HG03095 (cell line): ENCODE data around the gene FAM50B.

Source experiments
- ATAC-seq: cut with Tn5 transposase; IDR thresholded peaks from one replicate; pipeline ENCODE4 v1.9.1; 2021; ENCODE audit warnings: moderate library complexity; ENCODE audit not compliant: unreplicated experiment

Gene FAM50B

DNA sequence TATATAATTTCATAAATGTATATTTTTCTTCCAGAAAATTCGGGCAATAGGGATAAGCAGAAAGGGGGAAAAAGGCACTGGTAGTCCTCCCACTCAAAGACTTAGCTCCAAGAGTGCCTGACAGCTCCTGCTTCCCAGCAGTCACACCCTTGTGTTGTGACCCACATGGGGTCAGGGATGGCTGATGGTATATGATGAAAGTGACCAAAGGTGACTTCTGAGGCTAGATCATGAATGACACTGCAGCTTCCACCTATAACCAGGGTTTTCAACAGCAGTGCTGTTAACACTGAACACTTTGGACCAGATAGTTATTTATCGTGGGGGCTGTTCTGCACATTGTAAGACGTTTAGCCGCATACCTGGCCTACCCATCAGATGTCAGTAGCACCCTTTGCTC is 22.3 kb downstream of the FAM50B start:
- no peak for ATAC-seq

DNA sequence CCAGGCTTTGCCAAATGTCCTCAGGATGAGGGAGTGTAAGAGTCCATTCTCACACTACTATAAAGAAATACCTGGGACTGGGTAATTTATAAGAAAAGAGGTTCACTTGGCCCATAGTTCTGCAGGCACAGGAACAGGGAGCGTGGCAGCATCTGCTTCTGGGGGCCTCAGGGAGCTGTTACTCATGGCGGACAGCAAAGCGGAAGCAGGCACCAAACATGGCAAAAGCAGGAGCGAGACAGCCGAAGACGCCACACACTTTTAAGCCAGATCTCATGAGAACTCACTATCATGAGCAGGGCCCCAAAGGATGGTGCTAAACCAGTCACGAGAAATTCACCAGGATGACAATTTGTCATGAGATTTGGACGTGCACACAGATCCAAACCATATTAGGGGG is 22.8 kb downstream of the FAM50B start:
- no peak for ATAC-seq

DNA sequence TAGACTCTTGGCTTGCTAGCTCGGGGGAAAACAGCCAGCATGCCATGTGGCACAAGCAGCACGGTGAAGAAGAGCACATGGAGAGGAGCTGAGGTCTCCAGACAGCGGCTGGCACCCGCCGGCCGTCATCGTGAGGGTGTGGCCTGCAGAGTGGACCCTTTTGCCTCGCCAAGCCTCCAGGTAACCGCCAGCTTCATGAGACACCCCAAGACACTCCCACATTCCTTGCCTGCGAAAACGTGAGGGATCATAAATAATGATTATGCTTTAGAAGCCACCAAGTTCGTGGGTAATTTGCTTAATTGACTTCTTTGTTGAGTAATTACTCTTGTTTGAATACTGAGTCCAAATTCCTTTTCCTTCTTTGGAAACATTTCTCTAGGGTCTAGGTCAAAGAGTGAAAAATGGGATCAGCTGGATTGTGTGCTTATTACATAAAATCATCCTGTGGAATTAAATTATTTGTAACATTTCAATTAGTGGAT is 23.2 kb downstream of the FAM50B start:
- ATAC-seq, result no peak

DNA sequence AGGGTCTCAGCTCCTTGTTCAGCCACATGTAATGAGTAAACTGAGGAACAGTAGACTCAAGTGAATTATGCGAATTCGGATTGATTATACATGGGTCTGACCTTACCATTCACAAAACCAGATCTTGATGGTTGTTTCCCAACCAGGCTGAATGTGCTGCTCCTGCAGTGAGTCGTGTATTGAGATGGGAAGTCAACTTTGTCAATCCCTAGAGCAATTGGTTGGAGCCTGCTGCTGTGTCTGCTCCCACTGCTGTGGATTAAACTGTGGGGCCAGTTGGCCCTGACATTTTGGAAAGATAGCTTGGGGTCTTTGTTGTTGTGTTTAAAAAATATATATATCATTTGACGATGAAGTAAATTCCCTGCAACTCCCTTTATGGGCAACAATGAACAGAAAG is 23.9 kb downstream of the FAM50B start:
- no peak for ATAC-seq

DNA sequence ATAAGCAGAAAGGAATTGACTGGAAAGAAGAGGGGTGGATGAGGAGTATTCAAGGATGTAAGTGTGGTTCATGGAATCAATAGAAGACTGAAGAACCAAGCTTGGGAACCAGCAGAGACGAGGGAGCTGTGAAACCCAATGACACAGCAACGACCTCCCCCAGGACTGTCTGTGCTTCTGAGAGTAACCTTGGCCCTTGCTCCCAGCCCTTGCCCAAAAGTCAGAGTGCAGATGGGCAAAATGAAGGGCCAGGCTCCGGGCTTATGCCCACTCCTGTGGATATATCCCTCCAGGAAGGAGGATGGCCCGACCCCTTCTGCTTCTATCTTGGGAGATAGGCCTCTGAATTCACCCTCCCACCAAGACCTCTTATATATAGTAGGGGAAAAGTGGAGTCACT is 24.9 kb downstream of the FAM50B start:
- ATAC-seq, result no peak

DNA sequence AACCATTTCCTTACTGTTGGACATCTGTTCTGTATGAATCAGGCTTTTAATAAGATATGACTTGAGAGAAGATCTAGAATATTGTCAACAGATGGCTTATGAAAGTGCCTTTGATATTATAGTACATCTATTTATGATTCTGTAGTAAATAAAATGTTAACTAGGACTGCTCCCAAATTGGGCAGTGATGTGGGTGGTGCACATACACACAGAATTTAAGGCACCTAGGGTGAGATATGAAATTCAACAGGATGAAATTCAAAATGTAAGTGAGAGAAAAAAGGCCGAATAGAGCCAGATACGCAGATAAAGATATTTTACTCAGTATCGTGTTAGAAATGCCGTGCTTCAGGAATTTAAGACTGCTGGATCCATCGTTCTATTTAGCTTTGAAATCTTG is 26.3 kb downstream of the FAM50B start:
- no peak for ATAC-seq

DNA sequence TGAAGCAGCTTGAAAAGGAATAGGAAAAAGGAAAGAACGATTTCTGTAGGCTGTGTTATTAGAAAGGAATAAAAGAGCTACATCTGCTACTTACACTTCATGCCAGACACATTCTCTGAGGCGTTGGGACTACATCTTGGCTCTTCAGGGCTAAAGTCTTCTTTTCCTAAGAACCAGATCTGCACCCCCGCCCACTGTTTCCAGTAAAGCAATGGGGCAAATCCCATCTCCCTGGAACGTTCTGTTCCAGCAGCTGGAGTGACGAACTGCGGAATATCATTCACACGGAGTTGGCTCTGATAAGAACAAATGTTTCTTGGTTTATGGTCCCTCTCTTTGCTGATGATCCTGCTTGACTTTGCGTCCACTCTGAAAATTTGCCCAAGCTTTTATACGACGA is 26.9 kb downstream of the FAM50B start:
- no peak for ATAC-seq

DNA sequence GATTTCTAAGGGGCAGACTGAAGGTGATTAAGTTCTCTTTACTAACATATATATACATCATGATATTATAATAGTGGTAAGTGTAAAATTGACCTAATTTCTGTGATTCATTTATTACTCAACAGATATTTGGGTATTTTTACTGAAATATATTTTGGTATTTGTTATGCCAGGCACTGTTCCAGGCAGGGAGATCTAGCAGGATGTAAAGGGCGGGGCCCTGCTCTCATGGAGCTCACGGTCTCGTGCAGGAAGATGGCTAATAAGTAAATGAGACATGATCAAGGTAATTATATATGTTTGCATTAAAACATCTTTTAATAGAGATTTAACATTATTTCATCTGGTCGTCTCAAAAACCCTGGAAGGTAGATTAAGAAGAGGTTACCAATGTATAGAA is 27.7 kb downstream of the FAM50B start:
- ATAC-seq, result no peak

DNA sequence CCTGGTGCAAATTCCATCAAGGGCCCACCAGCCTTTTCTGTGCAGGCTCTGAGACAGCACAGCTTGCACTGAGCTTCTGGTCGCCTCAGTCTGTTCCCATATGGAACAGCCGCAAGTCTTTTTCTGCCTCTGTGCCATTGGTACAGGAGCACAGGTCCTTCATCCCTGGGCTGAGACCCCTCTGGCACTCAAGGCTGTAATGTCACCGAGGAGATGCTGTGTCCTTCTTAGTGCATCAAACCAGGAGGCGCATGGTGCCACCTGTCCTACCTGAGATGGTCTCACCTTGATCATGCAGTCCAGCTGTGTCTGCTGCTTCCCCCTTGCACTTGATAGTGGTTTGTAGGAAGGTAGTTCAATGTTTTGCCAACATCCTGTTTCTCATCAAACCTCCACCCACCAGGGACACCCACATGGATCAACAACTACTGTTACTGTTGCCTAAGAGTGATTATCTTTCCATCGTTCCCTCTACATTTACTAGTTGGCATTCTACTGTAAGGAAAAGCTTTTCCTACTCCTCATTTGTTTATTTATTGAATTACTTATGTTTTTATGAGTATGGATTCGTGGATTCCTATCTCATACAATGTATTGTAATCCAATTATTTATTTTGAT is 29.0 kb downstream of the FAM50B start:
- no peak for ATAC-seq

DNA sequence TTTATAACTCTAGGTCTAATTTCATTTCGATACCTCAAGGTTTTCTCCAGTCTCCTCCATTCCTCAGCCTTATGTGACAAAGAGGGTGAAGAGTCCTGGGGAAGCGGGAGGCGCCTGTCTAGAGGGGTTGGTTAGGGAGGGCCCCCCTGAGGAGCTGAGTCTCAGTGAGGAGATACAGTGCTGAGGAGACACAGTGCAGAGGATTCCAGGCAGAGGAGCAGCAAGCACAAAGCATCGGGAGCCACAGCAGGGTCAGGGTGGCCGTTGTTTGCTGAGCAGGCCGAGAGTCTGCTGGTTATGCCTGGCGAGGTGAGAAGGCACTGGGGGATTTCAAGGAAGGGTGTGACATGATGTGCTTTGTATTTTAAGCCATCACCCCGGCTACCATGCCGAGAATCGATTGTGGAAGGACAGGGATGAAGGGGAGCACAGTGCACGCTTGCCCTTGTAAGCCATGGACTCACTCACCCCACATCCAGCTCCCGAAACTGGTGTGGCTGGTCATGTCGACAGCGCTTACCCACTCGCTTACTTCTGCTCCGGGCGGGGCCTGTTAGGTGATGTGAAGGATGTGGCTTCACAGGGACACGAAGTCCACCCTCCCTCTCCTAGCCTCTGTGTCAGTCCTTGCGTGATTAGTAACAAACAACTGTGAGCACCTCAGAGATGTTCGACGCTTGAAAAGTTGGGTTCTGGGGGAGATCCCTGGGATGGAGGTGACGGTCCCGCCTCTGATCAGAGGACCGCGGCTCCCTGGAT is 30.2 kb downstream of the FAM50B start:
- ATAC-seq, result no peak

DNA sequence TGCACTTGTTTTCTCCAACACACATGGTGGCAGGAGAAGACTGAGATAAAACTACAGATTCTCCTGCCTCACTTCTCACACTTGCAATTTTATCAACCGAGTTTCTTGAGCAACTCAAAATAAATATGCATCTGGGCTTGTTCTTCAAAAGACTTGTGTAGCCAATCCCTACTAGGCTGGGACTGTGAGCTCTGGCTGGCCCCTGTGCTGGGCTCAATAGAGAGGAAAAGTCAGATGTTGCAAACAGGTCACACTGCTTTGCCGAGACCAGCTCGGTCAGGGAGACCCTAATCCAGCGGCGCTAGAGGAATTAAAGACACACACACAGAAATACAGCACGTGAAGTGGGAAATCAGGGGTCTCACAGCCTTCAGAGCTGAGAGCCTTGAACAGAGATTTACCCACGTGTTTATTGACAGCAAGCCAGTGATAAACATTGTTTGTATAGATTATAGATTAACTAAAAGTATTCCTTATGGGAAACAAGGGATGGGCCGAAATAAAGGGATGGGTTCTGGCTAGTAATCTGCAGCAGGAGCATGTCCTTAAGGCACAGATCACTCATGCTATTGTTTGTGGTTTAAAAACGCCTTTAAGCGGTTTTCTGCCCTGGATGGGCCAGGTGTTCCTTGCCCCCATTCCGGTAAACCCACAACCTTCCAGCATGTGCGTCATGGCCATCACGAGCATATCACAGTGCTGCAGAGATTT is 32.7 kb downstream of the FAM50B start:
- no peak for ATAC-seq

DNA sequence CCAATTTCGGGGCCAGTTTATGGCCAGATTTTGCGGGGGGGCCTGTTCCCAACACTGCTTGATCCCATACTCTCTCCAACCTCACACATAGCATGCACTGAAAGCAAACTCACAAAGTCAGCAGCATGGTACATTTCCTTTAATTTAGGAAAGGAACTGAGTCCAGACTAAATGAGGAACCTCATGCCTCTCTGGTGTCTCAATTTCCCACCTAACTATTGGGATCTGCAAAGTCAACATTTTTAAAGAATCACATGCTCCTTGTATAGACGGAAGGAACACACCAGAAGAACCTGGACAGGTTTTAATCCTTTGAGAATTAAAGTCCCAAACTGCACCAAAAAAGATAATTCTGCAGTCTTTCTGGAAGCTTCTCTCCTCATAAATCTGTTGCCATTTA is 33.3 kb downstream of the FAM50B start:
- ATAC-seq, result no peak

DNA sequence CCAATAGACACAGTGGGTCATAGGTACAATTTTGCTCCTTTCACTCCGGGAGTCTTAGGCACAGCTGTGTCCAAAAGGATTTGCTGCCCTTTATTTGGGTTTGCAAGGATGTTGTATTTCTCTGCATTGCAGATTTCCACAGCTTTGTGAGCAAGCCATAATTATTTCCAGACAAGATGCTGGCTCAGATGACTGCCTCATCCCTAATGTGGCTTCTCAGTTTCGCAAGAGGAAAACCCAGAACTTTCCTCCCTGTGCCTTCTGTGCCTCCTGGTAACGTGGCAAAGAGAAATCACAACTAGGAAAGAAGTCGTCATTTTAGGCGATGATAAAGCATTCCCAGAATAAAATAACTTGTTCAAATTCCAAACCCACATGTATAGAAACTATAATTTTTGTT is 33.7 kb downstream of the FAM50B start:
- ATAC-seq, result no peak

DNA sequence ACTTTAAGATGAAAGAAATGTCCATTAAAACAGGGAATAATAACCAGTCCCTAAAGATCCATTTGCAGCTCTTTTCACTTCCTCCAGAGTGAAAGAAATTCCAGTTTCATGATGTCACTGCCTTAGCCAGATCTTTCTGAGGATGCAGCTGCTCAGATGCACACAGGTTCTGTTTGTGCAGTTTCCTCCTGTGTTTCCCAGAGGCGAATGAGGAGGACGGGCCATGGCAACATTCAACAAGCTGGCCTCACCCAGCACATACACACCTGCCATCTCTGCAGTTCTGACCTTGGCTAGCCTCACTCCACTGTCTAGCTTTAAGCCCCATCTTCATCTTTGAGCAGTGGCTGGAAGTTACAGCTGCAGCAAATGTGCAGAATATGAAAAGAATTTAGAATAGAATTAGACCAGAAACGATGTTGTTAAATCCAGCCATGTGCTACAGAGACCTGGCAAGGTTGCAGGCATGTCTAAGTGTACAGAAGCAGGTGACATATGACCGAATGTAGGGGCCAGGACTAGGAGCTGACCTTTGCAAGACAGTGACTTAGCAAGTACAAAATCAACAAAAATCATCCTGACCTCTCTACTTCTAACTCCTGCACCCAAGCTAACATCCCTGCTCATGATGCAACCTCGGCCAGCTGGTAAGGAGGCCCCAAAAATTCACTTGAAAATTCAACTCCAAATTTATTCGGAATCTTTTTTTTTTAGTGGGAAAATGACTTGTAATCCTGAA is 35.0 kb downstream of the FAM50B start:
- no peak for ATAC-seq

DNA sequence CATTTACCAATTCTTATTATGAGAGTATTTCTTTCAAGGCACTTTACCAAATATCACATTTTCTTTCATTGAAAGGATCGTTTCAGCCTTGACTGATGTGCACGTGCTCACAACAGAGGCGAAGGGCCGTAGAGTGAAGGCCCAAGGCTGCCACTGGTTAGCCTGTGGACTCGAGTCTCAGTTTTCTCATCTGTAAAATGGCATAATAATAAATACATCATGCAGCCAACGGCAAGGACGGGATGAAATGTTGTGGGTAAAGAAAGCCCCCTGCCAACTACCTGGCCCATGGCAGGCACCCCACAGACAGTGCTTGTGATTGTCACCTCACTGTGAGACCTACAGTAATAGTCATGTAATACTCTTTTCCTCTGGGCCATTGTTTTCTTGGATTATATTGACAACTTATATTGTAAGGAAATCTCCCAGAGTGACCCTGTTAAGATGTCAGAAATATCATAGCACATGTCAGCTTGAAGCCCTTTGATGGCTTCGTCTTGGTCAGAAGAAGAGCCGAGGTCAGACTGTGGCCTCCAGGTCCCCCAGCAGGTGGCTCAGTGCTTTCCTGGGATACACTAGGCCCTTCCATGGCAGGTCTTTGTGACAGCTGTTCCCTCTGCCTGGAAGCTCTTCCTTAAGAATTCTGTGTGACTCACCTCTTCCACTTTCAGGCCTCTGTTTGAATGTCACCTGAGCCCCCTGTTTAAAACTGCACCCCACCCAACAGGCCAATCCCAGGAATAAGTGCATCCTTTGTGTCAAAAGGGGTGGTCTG is 36.3 kb downstream of the FAM50B start:
- ATAC-seq, result no peak

DNA sequence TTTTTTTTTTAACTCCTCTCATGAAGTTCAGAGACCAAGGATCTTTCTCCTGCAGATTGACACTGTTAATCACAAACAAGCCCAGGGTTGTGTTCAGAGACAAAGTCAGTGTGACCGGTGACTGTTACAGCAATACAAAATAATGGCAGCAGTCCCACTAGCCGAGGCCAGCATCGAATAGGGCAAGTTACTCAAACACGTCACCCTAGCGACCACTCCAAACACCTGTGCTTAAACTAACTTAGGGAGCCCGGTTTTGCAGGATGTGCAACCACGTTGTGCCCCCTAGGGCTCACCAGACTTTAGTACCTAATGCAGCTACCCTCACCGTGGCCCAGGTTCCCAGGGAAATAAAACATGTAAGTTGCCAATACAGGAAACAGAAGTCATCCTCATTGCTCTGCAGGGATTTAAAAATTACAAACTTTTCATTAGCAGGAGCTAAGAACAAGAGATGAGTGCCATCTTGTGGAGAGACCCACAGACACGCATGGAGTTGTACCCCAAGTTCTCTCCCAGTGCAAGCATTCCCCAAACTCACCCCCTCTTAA is 38.1 kb downstream of the FAM50B start:
- ATAC-seq, result no peak

DNA sequence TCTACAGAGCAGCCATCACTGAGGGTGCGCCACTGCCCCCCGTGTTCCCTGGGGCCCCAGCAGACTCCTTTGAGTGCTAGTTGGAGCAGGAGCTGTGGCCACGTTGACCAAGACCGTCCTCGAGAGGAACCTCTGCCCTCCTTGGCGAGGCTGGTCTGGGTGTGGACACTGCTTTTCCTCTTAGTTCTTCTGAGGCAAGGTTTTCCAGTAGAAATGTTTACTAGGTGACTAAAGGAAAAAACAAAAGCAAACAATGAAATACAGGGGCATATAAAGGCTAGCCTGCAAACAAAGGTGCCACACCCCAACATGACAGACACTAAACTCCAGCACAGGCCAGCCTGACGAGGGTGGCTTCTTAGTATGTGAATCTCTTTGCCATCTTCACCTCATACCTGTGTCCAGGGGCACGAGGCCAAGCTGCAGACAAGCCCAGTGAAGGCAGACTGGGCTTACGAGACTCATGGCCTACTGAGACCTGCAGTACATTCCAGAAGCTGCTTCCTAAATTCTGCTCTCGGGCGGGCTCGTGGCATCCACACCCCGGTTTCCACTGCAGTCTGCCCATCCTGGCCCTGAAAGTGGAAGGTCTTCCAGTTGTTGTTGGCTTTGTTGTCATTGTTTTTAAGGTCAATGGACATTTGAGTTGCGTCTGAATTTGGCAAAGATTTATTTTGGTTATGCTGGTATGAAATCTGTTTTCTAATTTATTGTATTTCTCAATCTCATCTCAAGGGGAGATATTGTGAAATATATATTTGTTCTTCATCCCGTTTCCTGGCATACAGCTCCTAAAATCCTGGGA is 39.2 kb downstream of the FAM50B start:
- no peak for ATAC-seq

DNA sequence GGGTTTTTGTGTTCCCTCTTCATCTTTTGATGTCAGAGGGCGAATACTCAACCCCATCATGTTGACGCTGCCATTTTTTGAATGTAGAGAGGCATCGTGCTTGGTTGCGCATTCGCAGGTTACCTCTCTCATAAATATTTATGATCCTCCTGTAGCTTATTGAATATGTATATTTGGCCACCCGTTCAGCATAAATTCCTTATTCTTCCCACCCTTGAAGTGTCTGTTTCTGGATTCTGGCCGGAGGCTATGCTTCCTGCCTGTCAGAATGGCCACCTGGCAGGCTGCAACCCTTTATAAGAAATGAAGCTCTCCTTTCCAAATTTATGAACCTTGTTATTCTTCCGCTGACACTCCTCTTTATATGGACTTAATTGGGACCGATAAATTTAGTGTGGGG is 40.9 kb downstream of the FAM50B start:
- ATAC-seq, result no peak

DNA sequence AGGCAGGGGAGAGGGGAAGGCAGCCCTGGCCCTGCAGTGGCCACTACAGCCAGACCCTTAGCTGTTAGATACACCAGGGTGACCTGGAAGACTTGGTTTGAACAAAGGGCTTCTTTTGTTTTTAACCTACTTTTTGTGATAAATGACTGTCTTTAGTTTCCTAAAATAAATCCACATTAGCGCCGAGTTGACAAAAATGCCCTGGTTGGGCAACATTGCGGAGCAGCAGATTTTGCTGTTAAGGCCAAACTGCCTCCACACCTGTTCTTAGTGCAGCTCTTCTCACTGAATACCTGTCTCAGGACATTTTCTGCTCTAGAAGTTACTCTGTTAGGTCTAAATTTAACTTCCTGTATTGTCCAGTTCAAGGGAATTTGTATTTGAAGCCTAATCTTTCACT is 42.7 kb downstream of the FAM50B start:
- no peak for ATAC-seq

DNA sequence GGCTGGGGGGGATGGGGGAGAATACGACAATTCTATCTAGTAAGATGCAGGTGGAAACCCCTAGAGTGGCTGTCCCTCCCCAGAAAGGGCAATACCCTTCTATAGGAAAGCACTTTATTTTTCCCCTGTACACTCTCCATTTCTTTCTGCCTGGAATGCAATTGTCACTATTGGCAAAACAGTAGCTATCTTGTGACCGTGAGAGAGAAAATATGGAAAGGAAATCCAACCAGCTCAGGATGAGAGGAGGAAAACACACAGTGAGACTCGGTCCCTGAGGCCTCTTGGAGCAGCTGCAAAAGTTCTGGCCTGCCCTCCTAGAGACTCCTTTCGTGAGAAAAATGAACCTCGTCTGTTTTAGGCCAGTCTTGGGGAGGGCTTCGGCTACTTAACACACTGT is 43.4 kb downstream of the FAM50B start:
- ATAC-seq, result no peak
